Activated T-helper 1 cell treated with anti-CD3 and anti-CD28 coated beads, Interleukin-12 subunit alpha, Interleukin-12 subunit beta, Interleukin-2, Interleukin-4 antibody, amounts not matched to agents 30 ng/mL and 10 ng/mL and 1 ng/mL, durations not matched to agents 14 hours and 24 hours and 36 hours (primary cell): Measurements from ENCODE around the gene HSDL1. TPM values are rescaled to one million over a fixed set of nuclear protein-coding genes. Genes with fewer than 3 reads are reported as not detected.

ENCODE experiments used
- DNase-seq: peaks from one replicate; pipeline ENCODE4 v3.0.0; 2021; ENCODE audit warnings: low spot score
- H3K27ac Mint-ChIP-seq: one replicate; pipeline ENCODE4 v1.8.0; 2021; ENCODE audit warnings: mild to moderate bottlenecking, mixed read lengths
- H3K27me3 Mint-ChIP-seq: one replicate; pipeline ENCODE4 v1.8.0; 2022; ENCODE audit warnings: mild to moderate bottlenecking, moderate library complexity, mixed read lengths; ENCODE audit not compliant: insufficient read depth
- H3K36me3 Mint-ChIP-seq: one replicate; pipeline ENCODE4 v1.8.0; 2021; ENCODE audit warnings: low read depth, mixed read lengths
- H3K4me1 Mint-ChIP-seq: one replicate; pipeline ENCODE4 v1.8.0; 2021; ENCODE audit warnings: low read depth, mixed read lengths
- H3K4me3 Mint-ChIP-seq: one replicate; pipeline ENCODE4 v1.8.0; 2021; ENCODE audit warnings: mild to moderate bottlenecking, moderate library complexity, mixed read lengths
- H3K9me3 Mint-ChIP-seq: one replicate; pipeline ENCODE4 v1.8.0; 2021; ENCODE audit warnings: mixed read lengths
- intact Hi-C: fragments of 100-400 bp; cut with micrococcal nuclease; formaldehyde crosslinking; loops from one replicate; pipeline ENCODE4 v1.15.1; 2024
- total RNA-seq: library from RNA; stranded (reverse); gene quantifications from 2 replicates; pipeline ENCODE4 v1.2.3, GENCODE V29; 2022

The HSDL1 gene
- total RNA-seq, 1 donor from 2014 or later = 23.1 TPM

DNA sequence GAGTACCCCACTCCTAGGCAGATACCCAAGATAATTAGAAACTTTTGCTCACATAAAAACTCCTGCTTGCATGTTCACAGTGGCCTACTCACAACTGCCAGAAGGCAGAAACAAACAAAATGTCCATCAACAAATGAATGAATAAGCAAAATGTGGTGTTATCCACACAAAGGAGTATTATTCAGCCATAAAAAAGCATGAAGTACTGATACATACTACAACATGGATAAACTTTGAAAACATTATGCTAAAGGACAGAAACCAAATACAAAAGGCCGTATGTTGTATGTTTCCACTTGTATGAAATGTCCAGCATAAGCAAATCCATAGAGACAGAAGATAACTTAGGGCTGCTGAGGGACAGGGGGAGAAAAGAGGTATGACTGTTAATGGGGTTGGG, 1.9 kb downstream of the HSDL1 start:
- H3K4me1 Mint-ChIP-seq = peaks cover 16% of the 10 kb centered on the region
- H3K27ac Mint-ChIP-seq = no peak overlapping the region
- H3K4me3 Mint-ChIP-seq = peak overlapping the region; percentile 41
- H3K27me3 Mint-ChIP-seq = peaks cover 10% of the 10 kb centered on the region
- DNase-seq = no peak
- peaks cover 2% of the 10 kb centered on the region for H3K36me3 Mint-ChIP-seq
- no peaks in the 10 kb centered on the region for H3K9me3 Mint-ChIP-seq
- intact Hi-C loops = no loop called here

DNA sequence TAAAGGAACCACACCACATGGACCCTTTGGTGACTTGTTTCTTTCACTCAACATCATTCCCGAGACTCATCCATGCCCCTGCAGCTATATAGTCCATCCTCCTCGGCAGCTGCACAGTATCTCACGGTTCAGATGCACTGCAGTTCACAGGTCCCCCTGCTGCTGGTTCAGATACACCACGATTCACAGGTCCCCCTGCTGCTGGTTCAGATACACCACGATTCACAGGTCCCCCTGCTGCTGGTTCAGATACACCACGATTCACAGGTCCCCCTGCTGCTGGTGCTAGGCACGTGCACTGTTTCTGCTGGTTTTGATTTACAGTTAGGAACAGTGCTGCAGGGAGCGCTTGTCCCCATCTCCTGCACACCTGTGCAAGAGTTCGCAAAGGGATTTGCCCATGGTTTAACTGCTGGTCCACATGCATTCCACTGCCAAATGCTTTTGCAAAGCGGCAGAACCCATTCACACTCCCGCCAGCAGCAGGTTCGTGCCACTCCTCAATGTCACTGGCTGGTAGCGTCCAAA, 3.8 kb downstream of the HSDL1 start:
- no peaks in the 10 kb centered on the region for H3K9me3 Mint-ChIP-seq
- H3K27me3 Mint-ChIP-seq = peaks cover 7% of the 10 kb centered on the region
- H3K27ac Mint-ChIP-seq = no peak overlapping the region
- H3K4me1 Mint-ChIP-seq = peaks cover 21% of the 10 kb centered on the region
- no peak overlapping the region for H3K4me3 Mint-ChIP-seq
- DNase-seq = no peak
- peaks cover 2% of the 10 kb centered on the region for H3K36me3 Mint-ChIP-seq
- intact Hi-C loops = no loop called here

DNA sequence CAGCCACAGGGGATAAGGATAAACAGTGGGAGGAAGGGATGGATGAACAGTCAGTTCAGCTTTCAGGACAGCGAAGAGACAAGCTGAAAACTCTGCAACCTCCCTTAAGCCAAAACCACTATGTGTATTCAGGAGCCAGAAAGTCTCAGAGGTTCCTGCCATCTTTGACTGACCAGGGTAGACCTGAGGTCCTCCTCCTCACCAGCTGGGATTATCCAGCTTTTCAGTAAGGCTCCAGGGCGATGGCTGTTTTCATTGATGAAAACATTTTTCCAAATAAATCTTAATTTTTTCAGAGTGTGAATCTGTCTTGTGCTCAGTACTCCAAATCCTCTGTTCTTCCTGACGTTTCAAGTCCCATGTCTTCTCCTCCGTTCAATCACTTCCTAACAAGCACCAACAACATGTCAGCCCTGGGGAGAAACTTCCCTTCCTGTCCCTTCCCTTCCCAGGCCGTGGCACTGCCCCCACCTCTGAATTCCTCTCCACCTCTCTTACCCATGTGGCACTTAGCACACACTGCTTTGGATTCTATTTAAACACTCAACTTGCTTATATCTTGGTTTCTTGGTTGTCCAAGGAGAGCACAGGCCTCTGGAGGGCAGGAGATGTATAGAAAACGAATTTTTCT, 5.2 kb downstream of the HSDL1 start:
- H3K27me3 Mint-ChIP-seq = peaks cover 7% of the 10 kb centered on the region
- H3K36me3 Mint-ChIP-seq = peaks cover 2% of the 10 kb centered on the region
- peaks cover 21% of the 10 kb centered on the region for H3K4me1 Mint-ChIP-seq
- DNase-seq = no peak
- intact Hi-C loops = no loop called here
- H3K4me3 Mint-ChIP-seq = no peak overlapping the region
- no peaks in the 10 kb centered on the region for H3K9me3 Mint-ChIP-seq
- no peak overlapping the region for H3K27ac Mint-ChIP-seq

DNA sequence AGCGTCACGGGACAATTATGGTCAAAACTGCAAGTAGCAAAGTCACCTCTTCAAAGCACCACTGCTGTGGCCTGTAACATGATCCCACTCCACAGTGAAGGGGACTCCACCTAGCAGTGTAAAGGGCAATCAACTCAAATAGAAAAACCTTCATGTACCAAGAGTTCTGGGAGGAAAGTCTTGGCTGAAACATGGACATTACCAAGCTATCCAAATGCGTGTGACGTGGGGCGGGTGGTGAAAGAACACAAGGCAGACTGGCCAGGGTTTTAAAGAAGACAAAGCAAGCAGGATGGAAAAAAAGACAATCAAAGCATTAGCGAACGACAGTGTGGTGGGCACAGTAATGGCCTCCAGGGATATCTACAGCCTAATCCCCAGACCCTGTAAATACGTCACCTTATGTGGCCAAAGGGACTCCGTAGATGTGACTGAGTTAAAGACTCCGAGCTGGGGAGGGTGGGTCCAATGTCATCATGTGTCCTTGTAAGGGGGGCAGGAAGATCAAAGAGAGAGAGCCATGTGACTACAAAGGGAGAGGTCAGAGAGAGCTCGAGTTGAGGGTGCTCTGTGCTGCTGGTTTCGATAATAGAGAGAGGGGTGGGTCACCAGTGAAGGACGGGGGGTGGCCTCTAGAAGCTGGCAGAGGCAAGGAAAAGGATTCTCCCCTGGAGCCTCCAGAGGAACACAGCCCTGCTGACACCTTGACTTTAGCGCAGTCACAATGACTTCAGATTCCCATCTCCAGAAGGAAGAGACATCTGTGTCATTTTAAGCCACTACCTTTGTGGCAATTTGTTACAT, 6.0 kb downstream of the HSDL1 start:
- Mint-ChIP-seq H3K36me3 (peaks cover 2% of the 10 kb centered on the region), H3K4me3 (peak overlapping the region; percentile 42), H3K27me3 (peaks cover 3% of the 10 kb centered on the region), H3K27ac (peak overlapping the region; percentile 65), H3K9me3 (no peaks in the 10 kb centered on the region), H3K4me1 (peaks cover 16% of the 10 kb centered on the region)
- DNase-seq = no peak
- intact Hi-C loops = no loop called here

DNA sequence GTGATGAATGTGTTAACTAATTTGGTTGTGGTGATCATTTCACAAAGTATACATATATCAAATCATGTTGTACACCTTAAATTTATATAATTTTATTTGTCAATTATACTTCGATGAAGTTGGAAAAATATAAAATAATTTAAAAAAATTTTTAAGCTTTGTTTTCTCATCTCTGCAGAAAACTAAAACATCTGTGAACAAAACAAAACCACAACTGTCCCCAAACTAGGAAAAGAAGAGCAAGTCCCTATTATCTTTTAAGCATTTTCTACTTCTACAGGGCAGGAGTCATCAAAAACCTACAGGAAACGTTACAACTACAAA, 6.5 kb downstream of the HSDL1 start:
- peaks cover 14% of the 10 kb centered on the region for H3K4me1 Mint-ChIP-seq
- H3K4me3 Mint-ChIP-seq = no peak overlapping the region
- H3K27me3 Mint-ChIP-seq = peaks cover 3% of the 10 kb centered on the region
- no peak for DNase-seq
- peaks cover 2% of the 10 kb centered on the region for H3K36me3 Mint-ChIP-seq
- H3K9me3 Mint-ChIP-seq = no peaks in the 10 kb centered on the region
- intact Hi-C loops = no loop called here
- H3K27ac Mint-ChIP-seq = peak overlapping the region; percentile 24

DNA sequence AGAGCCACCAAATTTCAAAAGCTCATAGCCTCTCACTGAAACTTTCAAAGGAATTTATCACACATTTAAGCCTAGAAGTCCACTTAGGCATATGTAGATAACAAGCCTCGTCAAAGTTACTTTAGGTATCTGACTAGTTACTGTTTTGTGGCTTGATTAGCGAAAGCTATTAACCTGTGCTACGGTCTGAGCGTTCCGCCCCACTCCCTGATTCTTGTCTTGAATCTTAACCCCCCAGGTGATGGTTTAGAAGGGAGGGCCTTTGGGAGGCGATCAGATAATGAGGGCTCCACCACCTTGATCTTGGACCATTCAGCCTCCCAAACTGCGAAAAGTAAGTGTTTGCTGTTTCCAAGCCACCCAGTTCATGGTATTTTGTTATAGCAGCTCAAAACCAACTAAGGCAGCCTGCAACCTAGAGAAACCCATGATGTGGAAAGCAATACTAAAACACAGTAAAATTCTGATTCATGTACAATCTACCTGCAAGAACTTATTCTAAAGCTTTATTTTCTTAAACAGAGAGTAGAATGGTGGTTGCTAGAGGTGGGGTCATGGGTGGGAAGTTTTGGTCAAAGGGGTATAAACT, 7.1 kb downstream of the HSDL1 start:
- no peak for DNase-seq
- Mint-ChIP-seq H3K36me3 (peaks cover 2% of the 10 kb centered on the region), H3K4me3 (no peak overlapping the region), H3K27me3 (no peaks in the 10 kb centered on the region), H3K9me3 (no peaks in the 10 kb centered on the region), H3K27ac (no peak overlapping the region), H3K4me1 (peaks cover 14% of the 10 kb centered on the region)
- intact Hi-C loops = no loop called here

DNA sequence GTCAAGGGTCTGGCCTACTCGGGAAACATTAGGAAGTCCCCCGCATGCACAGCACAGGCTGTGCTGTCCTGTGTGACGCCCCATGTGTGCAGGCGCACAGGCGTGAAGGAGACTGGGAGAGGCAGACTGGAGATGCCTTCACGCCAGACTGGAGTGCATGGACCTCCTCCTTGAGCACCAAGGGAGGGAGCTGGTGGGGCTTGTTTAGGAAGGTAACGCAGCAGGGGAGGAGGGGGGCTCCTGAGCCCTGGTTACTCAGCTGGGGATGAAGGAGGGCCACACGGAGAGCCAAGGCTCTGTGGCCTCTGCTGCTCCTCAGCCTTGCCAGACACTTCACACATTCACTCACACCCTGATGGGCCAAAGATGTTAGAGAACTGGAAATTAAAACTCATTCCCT, 7.7 kb downstream of the HSDL1 start:
- Mint-ChIP-seq H3K4me1 (peaks cover 14% of the 10 kb centered on the region), H3K36me3 (peaks cover 2% of the 10 kb centered on the region), H3K27me3 (no peaks in the 10 kb centered on the region), H3K4me3 (no peak overlapping the region), H3K9me3 (no peaks in the 10 kb centered on the region), H3K27ac (no peak overlapping the region)
- DNase-seq = no peak
- intact Hi-C loops = no loop called here

DNA sequence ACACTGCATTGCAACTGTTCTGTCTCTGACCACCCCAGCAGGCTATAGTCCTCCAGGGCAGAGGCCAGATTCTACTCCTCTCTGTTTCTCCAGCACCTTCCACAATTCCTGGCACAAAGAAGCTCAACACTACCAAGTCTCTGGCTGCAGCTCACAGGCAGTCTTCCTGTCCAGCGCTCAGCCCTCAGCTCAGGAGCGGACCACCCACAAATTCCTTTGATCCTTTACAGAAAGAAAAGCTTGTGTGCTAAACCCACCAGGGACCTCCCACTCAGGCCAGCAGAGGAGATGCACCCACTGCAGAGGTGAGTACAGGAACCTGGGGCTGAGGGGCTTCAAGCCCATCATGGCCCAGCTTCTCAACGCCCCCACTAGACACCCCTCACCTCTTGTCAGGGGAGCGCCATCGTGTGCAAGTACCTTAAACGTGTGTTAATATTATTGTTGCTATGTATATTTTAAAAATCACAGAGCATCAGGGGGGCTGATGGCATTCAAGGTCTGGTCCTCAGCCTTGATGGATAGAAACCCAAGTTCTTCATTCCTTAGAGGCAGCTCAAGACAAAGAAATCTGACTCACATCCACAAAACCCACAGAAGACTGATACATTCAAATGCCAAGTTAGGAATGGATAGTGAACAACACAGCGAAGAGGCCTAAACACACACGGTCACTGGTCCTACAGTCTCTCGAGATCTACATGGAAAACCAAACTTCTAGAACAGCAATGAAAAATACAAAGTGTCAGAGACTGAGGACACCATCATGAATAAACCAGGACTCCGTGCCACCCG, 8.4 kb downstream of the HSDL1 start:
- no peak for DNase-seq
- intact Hi-C loops = no loop called here
- H3K27me3 Mint-ChIP-seq = no peaks in the 10 kb centered on the region
- H3K27ac Mint-ChIP-seq = peak overlapping the region; percentile 2
- no peak overlapping the region for H3K4me3 Mint-ChIP-seq
- peaks cover 2% of the 10 kb centered on the region for H3K36me3 Mint-ChIP-seq
- peaks cover 14% of the 10 kb centered on the region for H3K4me1 Mint-ChIP-seq
- H3K9me3 Mint-ChIP-seq = no peaks in the 10 kb centered on the region

DNA sequence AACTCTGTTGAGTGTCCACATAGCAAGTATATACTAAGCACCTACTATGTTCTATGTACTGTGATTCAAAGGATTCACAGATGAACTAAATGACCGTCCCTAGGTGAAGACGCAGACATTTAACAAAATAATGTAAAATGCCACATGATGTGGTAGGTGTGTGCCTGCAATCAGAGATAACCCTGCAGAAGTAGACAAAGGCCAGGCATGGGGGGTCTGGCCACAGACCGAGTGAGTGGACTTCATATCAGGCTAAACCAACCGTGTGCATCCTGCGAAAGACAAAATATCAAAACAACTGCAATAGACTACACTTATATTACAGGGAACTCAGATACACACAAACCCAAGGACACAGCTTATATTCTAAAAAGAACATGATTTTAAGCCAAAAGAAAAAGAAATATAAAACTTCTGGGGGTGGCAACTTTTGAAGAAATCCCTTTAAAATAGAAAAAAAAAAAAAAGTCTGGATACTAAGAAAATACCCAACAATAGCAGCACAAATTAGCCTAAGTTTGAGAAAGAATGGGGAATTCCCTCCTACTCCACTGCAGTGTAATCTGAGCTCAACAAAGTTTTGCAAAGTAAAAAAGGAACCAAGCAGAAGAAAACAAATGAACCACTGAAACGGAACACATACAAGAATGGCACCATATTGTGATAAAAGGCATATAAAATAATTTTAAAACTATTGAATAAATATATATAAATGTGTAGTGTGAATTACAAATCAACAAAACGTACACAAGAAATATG, 12.3 kb downstream of the HSDL1 start:
- H3K27me3 Mint-ChIP-seq = no peaks in the 10 kb centered on the region
- H3K36me3 Mint-ChIP-seq = peaks cover 7% of the 10 kb centered on the region
- intact Hi-C loops = no loop called here
- DNase-seq = no peak
- H3K4me3 Mint-ChIP-seq = no peak overlapping the region
- no peak overlapping the region for H3K27ac Mint-ChIP-seq
- peaks cover 5% of the 10 kb centered on the region for H3K4me1 Mint-ChIP-seq
- no peaks in the 10 kb centered on the region for H3K9me3 Mint-ChIP-seq

DNA sequence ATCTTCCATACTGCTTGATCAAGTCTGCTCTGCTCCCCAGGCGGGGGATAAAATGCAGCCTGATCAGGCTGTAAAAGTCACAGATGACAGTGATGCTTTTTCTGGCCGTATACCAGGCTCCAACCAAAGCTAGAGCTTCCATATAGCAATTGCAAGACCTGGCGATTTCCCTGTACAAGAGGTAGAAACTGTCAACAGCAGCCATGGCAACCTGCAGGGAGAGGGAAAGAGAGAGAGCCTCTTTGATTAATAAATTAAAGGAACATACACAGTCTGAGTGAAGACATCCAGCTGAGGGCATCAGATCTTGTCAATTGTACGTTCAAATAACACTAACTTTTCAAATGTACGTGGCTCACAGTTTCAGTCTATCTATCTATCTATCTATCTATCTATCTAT, 13.9 kb downstream of the HSDL1 start:
- H3K9me3 Mint-ChIP-seq = no peaks in the 10 kb centered on the region

DNA sequence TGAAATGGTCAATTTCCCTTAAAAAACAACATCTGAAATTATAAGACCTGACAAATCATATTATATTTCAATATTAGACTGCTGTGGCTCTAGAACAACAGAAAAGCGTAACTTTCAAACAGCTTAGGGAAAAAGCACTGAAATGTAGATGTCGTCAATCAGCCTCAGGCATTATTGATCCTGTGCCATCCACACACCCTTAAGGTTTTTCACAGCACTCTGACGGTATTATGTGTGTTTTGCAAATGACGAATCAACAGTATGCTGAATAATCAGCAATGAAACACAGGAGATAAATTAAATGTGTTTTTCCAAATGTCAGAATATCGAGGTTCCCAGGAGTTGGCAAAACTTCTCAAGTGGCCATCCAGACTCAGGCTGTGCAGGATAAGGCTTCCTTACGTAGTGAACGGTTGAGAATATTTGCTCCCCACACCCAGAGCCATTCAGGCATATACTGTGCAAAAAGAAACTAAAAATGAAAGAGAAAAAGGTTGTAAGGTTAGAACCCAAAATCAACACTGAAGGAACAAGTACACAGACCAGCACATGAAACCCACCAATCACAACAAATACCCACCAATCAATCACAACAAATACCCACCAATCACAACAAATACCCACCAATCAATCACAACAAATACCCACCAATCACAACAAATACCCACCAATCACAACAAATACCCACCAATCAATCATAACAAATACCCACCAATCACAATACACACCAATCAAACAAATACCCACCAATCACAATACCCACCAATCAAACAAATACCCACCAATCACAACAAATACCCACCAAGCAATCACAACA, 20.5 kb downstream of the HSDL1 start:
- DNase-seq = no peak
- H3K36me3 Mint-ChIP-seq = peaks cover 3% of the 10 kb centered on the region
- no peaks in the 10 kb centered on the region for H3K9me3 Mint-ChIP-seq
- H3K27me3 Mint-ChIP-seq = no peaks in the 10 kb centered on the region
- no peak overlapping the region for H3K4me3 Mint-ChIP-seq
- intact Hi-C loops = no loop called here
- H3K27ac Mint-ChIP-seq = no peak overlapping the region
- H3K4me1 Mint-ChIP-seq = no peaks in the 10 kb centered on the region

More for the DNA sequence above, 13.9 kb downstream of the HSDL1 start:
- Mint-ChIP-seq H3K36me3 (peaks cover 7% of the 10 kb centered on the region), H3K4me3 (no peak overlapping the region), H3K27me3 (no peaks in the 10 kb centered on the region), H3K27ac (no peak overlapping the region), H3K4me1 (no peaks in the 10 kb centered on the region)
- intact Hi-C loops = no loop called here
- DNase-seq = no peak

DNA sequence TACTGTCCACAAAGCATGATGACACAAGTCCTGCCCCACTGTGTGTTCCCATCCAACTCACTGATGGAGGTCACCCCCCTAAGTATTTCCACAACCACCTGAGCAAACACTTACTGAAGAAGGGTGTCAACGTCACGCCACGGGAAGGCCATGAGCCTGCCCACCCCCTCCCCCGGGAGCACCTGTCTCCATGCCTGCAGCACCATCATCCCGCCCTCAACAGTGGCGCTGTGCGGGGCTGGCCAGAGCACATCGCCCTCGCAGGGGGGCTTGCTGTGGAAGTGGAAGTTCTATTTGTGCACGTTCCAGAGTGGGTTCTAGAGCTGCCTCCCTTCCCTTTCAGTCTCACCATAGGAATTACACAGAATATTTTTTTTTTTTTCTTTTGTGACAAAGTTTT, 24.0 kb downstream of the HSDL1 start:
- DNase-seq = no peak
- Mint-ChIP-seq H3K36me3 (peaks cover 2% of the 10 kb centered on the region), H3K4me1 (peaks cover 8% of the 10 kb centered on the region)

More for the DNA sequence above, 24.0 kb downstream of the HSDL1 start:
- Mint-ChIP-seq H3K4me3 (no peak overlapping the region), H3K27me3 (no peaks in the 10 kb centered on the region), H3K9me3 (no peaks in the 10 kb centered on the region), H3K27ac (no peak overlapping the region)
- intact Hi-C loops = no loop called here
